ENCODE results near the gene NPTX2. TPM values are rescaled to one million over a fixed set of nuclear protein-coding genes. Genes with fewer than 3 reads are reported as not detected.
"Not testable (repeated sequence)": the region's sequence is repeated elsewhere in the genome, so short reads cannot be mapped to it uniquely, and the experiment has no call there.

Gene NPTX2
- total RNA-seq, 4 donors from 2014 or later, result 2.3 to 4.8 (median 3.6) TPM

DNA sequence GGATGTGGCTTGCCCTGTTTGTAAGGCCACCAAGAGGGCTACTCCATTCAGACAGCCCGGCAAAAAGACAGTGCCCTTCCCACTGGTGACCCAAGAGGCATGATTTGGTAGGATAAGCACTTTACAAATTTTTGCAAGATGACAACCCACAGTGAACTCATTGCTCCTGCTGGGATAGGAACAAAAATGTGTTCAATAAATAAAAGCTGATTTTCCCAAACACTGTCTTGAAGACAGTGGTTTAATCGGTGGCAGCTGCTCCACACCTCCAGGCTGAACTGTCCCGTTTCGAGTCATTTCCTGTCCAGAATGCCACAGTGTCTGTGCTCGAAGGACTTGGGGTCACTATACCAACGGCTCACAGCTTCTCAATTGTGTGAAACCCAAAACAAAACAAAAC, 45.1 kb upstream of the NPTX2 start:
- no peak overlapping the region for H3K4me3 ChIP-seq (replicated peaks in 1 of 3)
- intact Hi-C loops (cut with DNase I), result no loop called here
- no peak for TF ChIP-seq POLR2A (IDR thresholded peaks at IDR 0.05)
- no peaks in the 10 kb centered on the region for H3K4me1 ChIP-seq
- no peaks in the 10 kb centered on the region for H3K9me3 ChIP-seq
- no peaks in the 10 kb centered on the region for H3K27me3 ChIP-seq
- 55 to 68% methylated on average over 6 of the region's 6 CpGs for whole genome bisulfite sequencing, 2 donors
- H3K27ac ChIP-seq, result no peak overlapping the region
- no peak for DNase-seq
- no peaks in the 10 kb centered on the region for H3K36me3 ChIP-seq

GRCh38 chr7:98572716-98573115, 44.4 kb upstream of the NPTX2 start:
- H3K9me3 ChIP-seq; H3K27me3 ChIP-seq; H3K27ac ChIP-seq; H3K4me3 ChIP-seq (replicated peaks in 1 of 3); H3K4me1 ChIP-seq; DNase-seq; H3K36me3 ChIP-seq; intact Hi-C loops (cut with DNase I): not testable (repeated sequence)
- 93 to 94% methylated on average over 9 of the region's 9 CpGs for WGBS, 2 donors

- 87 to 91% methylated on average over 6 of the region's 6 CpGs for WGBS, 2 donors
- H3K9me3 ChIP-seq, result no peaks in the 10 kb centered on the region
- H3K4me3 ChIP-seq (replicated peaks in 1 of 3), result no peak overlapping the region
- no peaks in the 10 kb centered on the region for H3K4me1 ChIP-seq
- TF ChIP-seq POLR2A (IDR thresholded peaks at IDR 0.05), result no peak
- TF ChIP-seq, protein P1, sequence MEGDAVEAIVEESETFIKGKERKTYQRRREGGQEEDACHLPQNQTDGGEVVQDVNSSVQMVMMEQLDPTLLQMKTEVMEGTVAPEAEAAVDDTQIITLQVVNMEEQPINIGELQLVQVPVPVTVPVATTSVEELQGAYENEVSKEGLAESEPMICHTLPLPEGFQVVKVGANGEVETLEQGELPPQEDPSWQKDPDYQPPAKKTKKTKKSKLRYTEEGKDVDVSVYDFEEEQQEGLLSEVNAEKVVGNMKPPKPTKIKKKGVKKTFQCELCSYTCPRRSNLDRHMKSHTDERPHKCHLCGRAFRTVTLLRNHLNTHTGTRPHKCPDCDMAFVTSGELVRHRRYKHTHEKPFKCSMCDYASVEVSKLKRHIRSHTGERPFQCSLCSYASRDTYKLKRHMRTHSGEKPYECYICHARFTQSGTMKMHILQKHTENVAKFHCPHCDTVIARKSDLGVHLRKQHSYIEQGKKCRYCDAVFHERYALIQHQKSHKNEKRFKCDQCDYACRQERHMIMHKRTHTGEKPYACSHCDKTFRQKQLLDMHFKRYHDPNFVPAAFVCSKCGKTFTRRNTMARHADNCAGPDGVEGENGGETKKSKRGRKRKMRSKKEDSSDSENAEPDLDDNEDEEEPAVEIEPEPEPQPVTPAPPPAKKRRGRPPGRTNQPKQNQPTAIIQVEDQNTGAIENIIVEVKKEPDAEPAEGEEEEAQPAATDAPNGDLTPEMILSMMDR (IDR thresholded peaks at IDR 0.05), result no peak
- H3K27ac ChIP-seq, result no peak overlapping the region
- DNase-seq, result no peak
- no peaks in the 10 kb centered on the region for H3K36me3 ChIP-seq
- intact Hi-C loops (cut with DNase I), result no loop called here
- no peaks in the 10 kb centered on the region for H3K27me3 ChIP-seq
These were observed 43.3 kb upstream of the NPTX2 start for GRCh38 chr7:98573816-98574215.

- H3K27ac ChIP-seq, result no peak overlapping the region
- no peak for DNase-seq
- TF ChIP-seq POLR2A (IDR thresholded peaks at IDR 0.05), result no peak
- TF ChIP-seq, protein P1 (IDR thresholded peaks at IDR 0.05), result no peak
- H3K36me3 ChIP-seq, result no peaks in the 10 kb centered on the region
- intact Hi-C loops (cut with DNase I), result no loop called here
- no peaks in the 10 kb centered on the region for H3K4me1 ChIP-seq
- no peaks in the 10 kb centered on the region for H3K9me3 ChIP-seq
- H3K27me3 ChIP-seq, result no peaks in the 10 kb centered on the region
- 50 to 52% methylated on average over 2 of the region's 2 CpGs for WGBS, 2 donors
- no peak overlapping the region for H3K4me3 ChIP-seq (replicated peaks in 1 of 3)
These were observed 41.2 kb upstream of the NPTX2 start for GRCh38 chr7:98575878-98576277.

DNA sequence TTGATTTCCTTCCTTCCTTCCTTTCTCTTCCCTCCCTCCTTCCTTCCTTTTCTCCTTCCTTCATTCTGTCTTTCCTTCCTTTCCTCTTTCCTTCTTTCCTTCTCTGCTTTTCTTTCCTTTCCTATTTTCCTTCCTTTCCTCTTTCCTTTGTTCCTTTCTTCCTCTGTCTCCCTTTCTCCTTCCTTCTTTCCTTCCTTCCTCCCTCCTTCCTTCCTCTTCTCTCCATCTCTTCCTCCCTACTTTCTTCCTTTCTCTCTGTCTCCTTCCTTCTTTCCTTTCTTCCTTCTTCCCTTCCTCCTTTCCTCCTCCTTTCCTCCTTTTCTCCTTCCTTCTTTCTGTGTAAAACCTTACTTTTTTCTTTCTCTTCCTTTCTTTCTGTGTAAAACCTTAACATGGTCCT, 32.3 kb upstream of the NPTX2 start:
- DNase-seq, result no peak

DNA sequence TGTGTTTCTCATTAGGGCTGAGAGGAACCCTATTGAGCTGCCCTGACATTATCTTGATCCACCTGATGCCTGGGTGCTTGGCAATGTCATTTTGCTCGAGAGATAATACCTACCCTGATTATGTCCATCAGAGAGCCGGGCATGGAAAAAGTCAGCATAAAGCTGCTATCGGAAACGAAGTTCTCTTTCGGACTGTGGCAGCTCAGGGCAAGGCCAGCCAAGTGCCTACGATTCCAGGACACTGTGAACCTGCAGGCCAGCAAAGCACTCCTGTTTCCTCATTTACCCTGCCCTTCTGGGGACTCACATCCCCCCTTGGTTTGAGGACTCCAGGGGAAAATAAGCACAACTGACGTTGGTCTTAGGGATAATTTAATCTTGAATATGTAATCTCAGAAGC, 25.2 kb upstream of the NPTX2 start:
- TF ChIP-seq, protein P1 (IDR thresholded peaks at IDR 0.05), result no peak
- no peak for TF ChIP-seq POLR2A (IDR thresholded peaks at IDR 0.05)
- no peak for DNase-seq
- Histone ChIP-seq H3K36me3 (no peaks in the 10 kb centered on the region), H3K9me3 (no peaks in the 10 kb centered on the region), H3K27me3 (no peaks in the 10 kb centered on the region), H3K4me3 (replicated peaks in 1 of 3) (no peak overlapping the region), H3K4me1 (no peaks in the 10 kb centered on the region), H3K27ac (no peak overlapping the region)
- 69 to 71% methylated on average over 7 of the region's 7 CpGs for WGBS, 2 donors
- intact Hi-C loops (cut with DNase I), result no loop called here

More for the DNA sequence above, 32.3 kb upstream of the NPTX2 start:
- H3K36me3 ChIP-seq, result no peaks in the 10 kb centered on the region
- no peak overlapping the region for H3K27ac ChIP-seq
- no peak overlapping the region for H3K4me3 ChIP-seq (replicated peaks in 1 of 3)
- no peaks in the 10 kb centered on the region for H3K9me3 ChIP-seq
- intact Hi-C loops (cut with DNase I), result no loop called here
- no peaks in the 10 kb centered on the region for H3K4me1 ChIP-seq
- no peaks in the 10 kb centered on the region for H3K27me3 ChIP-seq
- TF ChIP-seq, protein P1 (IDR thresholded peaks at IDR 0.05), result no peak
- no peak for TF ChIP-seq POLR2A (IDR thresholded peaks at IDR 0.05)
